Measurements from ENCODE around the gene ASF1A. TPM values are rescaled to one million over a fixed set of nuclear protein-coding genes. Genes with fewer than 3 reads are reported as not detected.

The ASF1A gene
- total RNA-seq, 6 experiments from 2014 or later: 17.3 to 25.9 (median 21.7) TPM

GRCh38 chr6:118872726-118873125 lies 21.2 kb upstream of the ASF1A start:
- Mint-ChIP-seq H3K9me3 (no peaks in the 10 kb centered on the region), H3K4me3 (no peak overlapping the region), H3K27me3 (ENCODE audit: insufficient read depth) (peaks cover 2% of the 10 kb centered on the region; the same call in 1 of the 2 replicates), H3K4me1 (ENCODE audit: low read depth) (peaks cover 52% of the 10 kb centered on the region), H3K27ac (no peak overlapping the region), H3K36me3 (ENCODE audit: low read depth) (no peaks in the 10 kb centered on the region)
- DNase-seq: no peak
- no peak for TF ChIP-seq CTCF (IDR thresholded peaks at IDR 0.05)

- no peak for DNase-seq
- H3K27me3 Mint-ChIP-seq (ENCODE audit: insufficient read depth): peaks cover 2% of the 10 kb centered on the region; the same call in 1 of the 2 replicates
- no peak overlapping the region for H3K27ac Mint-ChIP-seq
- H3K36me3 Mint-ChIP-seq (ENCODE audit: low read depth): no peaks in the 10 kb centered on the region
- TF ChIP-seq CTCF (IDR thresholded peaks at IDR 0.05): no peak
- no peak overlapping the region for H3K4me3 Mint-ChIP-seq
- H3K4me1 Mint-ChIP-seq (ENCODE audit: low read depth): peaks cover 53% of the 10 kb centered on the region
- H3K9me3 Mint-ChIP-seq: no peaks in the 10 kb centered on the region
Observed at GRCh38 chr6:118873239-118873638, 20.7 kb upstream of the ASF1A start.

- Mint-ChIP-seq H3K36me3 (ENCODE audit: low read depth) (no peaks in the 10 kb centered on the region), H3K4me3 (no peak overlapping the region), H3K4me1 (ENCODE audit: low read depth) (peaks cover 35% of the 10 kb centered on the region), H3K9me3 (no peaks in the 10 kb centered on the region), H3K27me3 (ENCODE audit: insufficient read depth) (peaks cover 2% of the 10 kb centered on the region; the same call in 1 of the 2 replicates), H3K27ac (no peak overlapping the region)
- no peak for DNase-seq
- no peak for TF ChIP-seq CTCF (IDR thresholded peaks at IDR 0.05)
Observed at GRCh38 chr6:118875672-118876071, 18.3 kb upstream of the ASF1A start.

DNA sequence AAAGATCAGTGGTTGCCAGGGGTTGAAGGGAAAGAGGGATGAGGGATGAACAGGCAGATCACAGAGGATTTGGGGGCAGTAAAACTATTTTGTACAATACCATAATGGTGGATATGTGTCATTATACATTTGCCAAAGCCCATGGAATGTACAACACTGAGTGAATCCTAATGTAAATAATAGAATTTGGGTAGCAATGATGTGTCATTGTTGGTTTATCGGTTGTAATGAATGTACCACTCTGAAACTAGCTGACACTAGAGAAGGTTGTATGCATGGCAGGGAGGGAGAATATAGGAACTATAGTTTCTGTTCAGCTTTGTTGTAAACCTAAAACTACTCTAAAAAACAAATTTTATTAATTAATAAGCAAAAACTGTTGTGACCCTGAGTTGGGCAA lies 17.8 kb upstream of the ASF1A start:
- Mint-ChIP-seq H3K4me3 (no peak overlapping the region), H3K36me3 (ENCODE audit: low read depth) (no peaks in the 10 kb centered on the region), H3K4me1 (ENCODE audit: low read depth) (peaks cover 35% of the 10 kb centered on the region), H3K9me3 (no peaks in the 10 kb centered on the region), H3K27ac (peak overlapping the region; percentile 13), H3K27me3 (ENCODE audit: insufficient read depth) (peaks cover 2% of the 10 kb centered on the region; the same call in 1 of the 2 replicates)
- peak; percentile 6 for DNase-seq
- no peak for TF ChIP-seq CTCF (IDR thresholded peaks at IDR 0.05)

DNA sequence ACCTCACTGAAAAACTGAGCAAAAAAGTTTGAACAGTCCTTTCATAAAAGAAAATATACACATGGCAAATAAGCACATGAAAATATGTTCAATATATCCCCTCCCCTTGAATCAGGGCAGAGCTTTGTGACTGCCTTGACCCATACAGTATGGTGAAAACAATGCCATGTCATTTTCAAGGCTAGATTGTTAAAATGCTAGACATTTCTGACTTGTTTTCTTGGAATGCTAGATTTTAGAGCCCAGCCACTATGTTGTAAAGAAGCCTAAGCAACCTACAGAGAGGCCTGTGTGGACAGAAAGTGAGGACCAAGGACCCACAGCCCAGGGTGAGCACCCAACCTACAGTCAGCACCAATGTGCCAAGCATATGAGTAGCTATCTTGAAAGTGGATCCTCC lies 17.1 kb upstream of the ASF1A start:
- Mint-ChIP-seq H3K27me3 (ENCODE audit: insufficient read depth) (peaks cover 2% of the 10 kb centered on the region; the same call in 1 of the 2 replicates), H3K4me3 (no peak overlapping the region), H3K36me3 (ENCODE audit: low read depth) (no peaks in the 10 kb centered on the region), H3K4me1 (ENCODE audit: low read depth) (peaks cover 35% of the 10 kb centered on the region), H3K27ac (peak overlapping the region; percentile 28; the same call in 1 of the 2 replicates), H3K9me3 (no peaks in the 10 kb centered on the region)
- DNase-seq: peak; percentile 27
- no peak for TF ChIP-seq CTCF (IDR thresholded peaks at IDR 0.05)

DNA sequence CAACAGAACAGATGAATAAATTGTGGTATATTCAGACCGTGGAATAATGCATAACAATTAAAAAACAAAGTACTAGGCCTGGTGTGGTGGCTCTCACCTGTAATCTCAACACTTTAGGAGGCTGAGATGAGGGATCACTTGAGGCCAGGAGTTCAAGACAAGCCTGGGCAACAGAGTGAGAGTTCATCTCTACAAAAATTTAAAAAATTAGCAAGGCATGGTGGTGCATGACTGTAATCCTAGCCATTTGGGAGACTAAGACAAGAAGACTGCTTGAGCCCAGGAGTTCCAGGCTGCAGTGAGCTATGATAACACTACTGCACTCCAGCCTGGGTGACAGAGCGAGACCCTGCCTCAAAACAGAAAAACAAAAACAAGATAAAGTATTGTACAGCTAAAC lies 16.1 kb upstream of the ASF1A start:
- TF ChIP-seq CTCF (IDR thresholded peaks at IDR 0.05): no peak
- no peak for DNase-seq
- H3K9me3 Mint-ChIP-seq: no peaks in the 10 kb centered on the region
- no peak overlapping the region for H3K27ac Mint-ChIP-seq
- H3K4me3 Mint-ChIP-seq: no peak overlapping the region
- peaks cover 2% of the 10 kb centered on the region; the same call in 1 of the 2 replicates for H3K27me3 Mint-ChIP-seq (ENCODE audit: insufficient read depth)
- H3K36me3 Mint-ChIP-seq (ENCODE audit: low read depth): no peaks in the 10 kb centered on the region
- peaks cover 29% of the 10 kb centered on the region for H3K4me1 Mint-ChIP-seq (ENCODE audit: low read depth)

Data from HFFc6 (cell line).